ENCODE results near the gene EPHB4. TPM values are rescaled to one million over a fixed set of nuclear protein-coding genes. Genes with fewer than 3 reads are reported as not detected.

The EPHB4 gene
- total and polyA plus RNA-seq, 2 experiments from 2014 or later: 23.3 to 164 TPM

DNA sequence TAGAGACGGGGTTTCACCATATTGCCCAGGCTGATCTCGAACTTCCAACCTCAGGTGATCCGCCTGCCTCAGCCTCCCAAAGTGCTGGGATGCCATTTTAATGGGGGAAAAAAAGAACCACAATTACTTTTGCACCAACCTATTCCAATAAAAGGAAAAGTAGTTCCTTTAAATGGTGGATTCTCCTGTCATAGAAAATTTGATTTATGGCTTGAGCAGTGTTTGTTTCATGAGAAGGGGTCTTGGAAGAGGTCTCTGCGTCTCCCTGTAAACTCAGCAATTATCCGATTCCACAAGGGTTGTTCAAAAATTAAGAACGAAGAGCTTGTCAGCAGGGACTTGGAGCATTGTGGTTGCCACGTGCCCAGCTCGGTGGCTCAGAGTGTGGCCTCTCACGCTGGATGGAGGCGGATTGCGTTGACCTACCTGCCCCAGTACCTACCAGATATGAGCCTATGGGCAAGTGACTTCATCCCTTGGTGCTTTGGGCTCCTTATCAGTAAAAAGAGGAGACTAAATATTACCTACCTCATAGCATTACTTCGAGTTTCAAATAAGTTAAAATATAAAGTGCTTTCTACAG lies 37.0 kb upstream of the EPHB4 start (continued):
- TF ChIP-seq, protein P1, sequence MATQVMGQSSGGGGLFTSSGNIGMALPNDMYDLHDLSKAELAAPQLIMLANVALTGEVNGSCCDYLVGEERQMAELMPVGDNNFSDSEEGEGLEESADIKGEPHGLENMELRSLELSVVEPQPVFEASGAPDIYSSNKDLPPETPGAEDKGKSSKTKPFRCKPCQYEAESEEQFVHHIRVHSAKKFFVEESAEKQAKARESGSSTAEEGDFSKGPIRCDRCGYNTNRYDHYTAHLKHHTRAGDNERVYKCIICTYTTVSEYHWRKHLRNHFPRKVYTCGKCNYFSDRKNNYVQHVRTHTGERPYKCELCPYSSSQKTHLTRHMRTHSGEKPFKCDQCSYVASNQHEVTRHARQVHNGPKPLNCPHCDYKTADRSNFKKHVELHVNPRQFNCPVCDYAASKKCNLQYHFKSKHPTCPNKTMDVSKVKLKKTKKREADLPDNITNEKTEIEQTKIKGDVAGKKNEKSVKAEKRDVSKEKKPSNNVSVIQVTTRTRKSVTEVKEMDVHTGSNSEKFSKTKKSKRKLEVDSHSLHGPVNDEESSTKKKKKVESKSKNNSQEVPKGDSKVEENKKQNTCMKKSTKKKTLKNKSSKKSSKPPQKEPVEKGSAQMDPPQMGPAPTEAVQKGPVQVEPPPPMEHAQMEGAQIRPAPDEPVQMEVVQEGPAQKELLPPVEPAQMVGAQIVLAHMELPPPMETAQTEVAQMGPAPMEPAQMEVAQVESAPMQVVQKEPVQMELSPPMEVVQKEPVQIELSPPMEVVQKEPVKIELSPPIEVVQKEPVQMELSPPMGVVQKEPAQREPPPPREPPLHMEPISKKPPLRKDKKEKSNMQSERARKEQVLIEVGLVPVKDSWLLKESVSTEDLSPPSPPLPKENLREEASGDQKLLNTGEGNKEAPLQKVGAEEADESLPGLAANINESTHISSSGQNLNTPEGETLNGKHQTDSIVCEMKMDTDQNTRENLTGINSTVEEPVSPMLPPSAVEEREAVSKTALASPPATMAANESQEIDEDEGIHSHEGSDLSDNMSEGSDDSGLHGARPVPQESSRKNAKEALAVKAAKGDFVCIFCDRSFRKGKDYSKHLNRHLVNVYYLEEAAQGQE (IDR thresholded peaks at IDR 0.05; ENCODE audit: unreplicated experiment): no peak
- no peak for TF ChIP-seq POLR2AphosphoS5 (IDR thresholded peaks at IDR 0.05; ENCODE audit: low read depth)
- TF ChIP-seq ZNF114 (CRISPR knock-in tag; IDR thresholded peaks at IDR 0.05): no peak
- no peak for TF ChIP-seq EZH2phosphoT487 (IDR thresholded peaks at IDR 0.05; ENCODE audit: unreplicated experiment)
- TF ChIP-seq, protein P2, sequence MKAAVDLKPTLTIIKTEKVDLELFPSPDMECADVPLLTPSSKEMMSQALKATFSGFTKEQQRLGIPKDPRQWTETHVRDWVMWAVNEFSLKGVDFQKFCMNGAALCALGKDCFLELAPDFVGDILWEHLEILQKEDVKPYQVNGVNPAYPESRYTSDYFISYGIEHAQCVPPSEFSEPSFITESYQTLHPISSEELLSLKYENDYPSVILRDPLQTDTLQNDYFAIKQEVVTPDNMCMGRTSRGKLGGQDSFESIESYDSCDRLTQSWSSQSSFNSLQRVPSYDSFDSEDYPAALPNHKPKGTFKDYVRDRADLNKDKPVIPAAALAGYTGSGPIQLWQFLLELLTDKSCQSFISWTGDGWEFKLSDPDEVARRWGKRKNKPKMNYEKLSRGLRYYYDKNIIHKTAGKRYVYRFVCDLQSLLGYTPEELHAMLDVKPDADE (IDR thresholded peaks at IDR 0.05): no peak
- TF ChIP-seq JUNB (IDR thresholded peaks at IDR 0.05; ENCODE audit: unreplicated experiment): no peak

DNA sequence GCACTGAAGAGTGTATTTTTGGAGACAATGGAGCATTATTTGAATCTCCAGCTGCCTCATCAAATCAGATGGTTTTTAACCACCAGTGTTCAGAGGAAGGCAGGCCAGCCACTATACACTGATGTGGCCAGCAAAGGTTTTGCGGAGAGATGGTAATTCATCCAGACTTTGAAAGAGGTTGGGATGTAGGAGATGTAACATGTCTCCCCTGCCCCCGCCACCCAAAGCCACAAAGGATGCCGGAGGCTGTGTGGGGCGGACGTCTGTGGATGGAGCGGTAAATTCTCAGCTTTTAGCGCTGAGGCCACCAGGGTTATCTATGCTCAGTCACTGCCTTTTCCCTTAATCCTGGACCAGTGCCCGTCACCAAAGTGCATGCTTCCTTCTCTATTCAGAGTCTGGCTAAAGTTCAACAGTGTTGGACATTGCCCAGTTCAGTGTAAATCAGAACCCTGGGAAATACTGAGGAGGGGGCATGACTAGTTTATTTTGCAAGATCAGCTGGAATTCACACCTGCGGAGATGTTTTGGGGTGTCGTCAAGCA lies 36.2 kb upstream of the EPHB4 start:
- no peak overlapping the region for H3K4me3 Mint-ChIP-seq
- peaks cover 15% of the 10 kb centered on the region for H3K27me3 Mint-ChIP-seq (ENCODE audit: insufficient read depth, low read depth, poor library complexity)
- peaks cover 47% of the 10 kb centered on the region for H3K36me3 Mint-ChIP-seq (ENCODE audit: low read depth)
- no peak overlapping the region for H3K27ac ChIP-seq (ENCODE audit: low read depth)
- peaks cover 9% of the 10 kb centered on the region for H3K4me1 ChIP-seq (ENCODE audit: insufficient read depth)
- H3K79me2 ChIP-seq (replicated peaks; ENCODE audit: insufficient read depth): peaks cover 13% of the 10 kb centered on the region
- H2AFZ ChIP-seq: no peak overlapping the region
- ATAC-seq (no peak), DNase-seq (ENCODE audit: low spot score) (no peak)
- H3K36me3 ChIP-seq (ENCODE audit: insufficient read depth): peaks cover 4% of the 10 kb centered on the region; the same call in 1 of the 2 replicates
- no peak overlapping the region for H3K4me2 ChIP-seq
- H3K9me2 ChIP-seq (ENCODE audit: insufficient read depth): no peaks in the 10 kb centered on the region
- H3K4me1 Mint-ChIP-seq: peaks cover 14% of the 10 kb centered on the region; the same call in 2 of the 3 replicates
- H3K27me3 ChIP-seq (ENCODE audit: insufficient read depth): no peaks in the 10 kb centered on the region
- H3F3A ChIP-seq (replicated peaks; ENCODE audit: low read depth): peaks cover 10% of the 10 kb centered on the region; the same call in 1 of the 2 replicates
- H4K20me1 ChIP-seq (replicated peaks; ENCODE audit: insufficient read depth): 0 out of 2 replicates have a peak, but pooled peaks cover 3% of the 10 kb centered on the region
- H3K27ac Mint-ChIP-seq: no peak overlapping the region
- no peaks in the 10 kb centered on the region for H3K9me3 Mint-ChIP-seq
- H3K4me3 ChIP-seq: no peak overlapping the region
- TF ChIP-seq EZH2phosphoT487 (IDR thresholded peaks at IDR 0.05; ENCODE audit: unreplicated experiment): no peak
- TF ChIP-seq, protein P1 (IDR thresholded peaks at IDR 0.05; ENCODE audit: unreplicated experiment): no peak
- TF ChIP-seq, protein P3, sequence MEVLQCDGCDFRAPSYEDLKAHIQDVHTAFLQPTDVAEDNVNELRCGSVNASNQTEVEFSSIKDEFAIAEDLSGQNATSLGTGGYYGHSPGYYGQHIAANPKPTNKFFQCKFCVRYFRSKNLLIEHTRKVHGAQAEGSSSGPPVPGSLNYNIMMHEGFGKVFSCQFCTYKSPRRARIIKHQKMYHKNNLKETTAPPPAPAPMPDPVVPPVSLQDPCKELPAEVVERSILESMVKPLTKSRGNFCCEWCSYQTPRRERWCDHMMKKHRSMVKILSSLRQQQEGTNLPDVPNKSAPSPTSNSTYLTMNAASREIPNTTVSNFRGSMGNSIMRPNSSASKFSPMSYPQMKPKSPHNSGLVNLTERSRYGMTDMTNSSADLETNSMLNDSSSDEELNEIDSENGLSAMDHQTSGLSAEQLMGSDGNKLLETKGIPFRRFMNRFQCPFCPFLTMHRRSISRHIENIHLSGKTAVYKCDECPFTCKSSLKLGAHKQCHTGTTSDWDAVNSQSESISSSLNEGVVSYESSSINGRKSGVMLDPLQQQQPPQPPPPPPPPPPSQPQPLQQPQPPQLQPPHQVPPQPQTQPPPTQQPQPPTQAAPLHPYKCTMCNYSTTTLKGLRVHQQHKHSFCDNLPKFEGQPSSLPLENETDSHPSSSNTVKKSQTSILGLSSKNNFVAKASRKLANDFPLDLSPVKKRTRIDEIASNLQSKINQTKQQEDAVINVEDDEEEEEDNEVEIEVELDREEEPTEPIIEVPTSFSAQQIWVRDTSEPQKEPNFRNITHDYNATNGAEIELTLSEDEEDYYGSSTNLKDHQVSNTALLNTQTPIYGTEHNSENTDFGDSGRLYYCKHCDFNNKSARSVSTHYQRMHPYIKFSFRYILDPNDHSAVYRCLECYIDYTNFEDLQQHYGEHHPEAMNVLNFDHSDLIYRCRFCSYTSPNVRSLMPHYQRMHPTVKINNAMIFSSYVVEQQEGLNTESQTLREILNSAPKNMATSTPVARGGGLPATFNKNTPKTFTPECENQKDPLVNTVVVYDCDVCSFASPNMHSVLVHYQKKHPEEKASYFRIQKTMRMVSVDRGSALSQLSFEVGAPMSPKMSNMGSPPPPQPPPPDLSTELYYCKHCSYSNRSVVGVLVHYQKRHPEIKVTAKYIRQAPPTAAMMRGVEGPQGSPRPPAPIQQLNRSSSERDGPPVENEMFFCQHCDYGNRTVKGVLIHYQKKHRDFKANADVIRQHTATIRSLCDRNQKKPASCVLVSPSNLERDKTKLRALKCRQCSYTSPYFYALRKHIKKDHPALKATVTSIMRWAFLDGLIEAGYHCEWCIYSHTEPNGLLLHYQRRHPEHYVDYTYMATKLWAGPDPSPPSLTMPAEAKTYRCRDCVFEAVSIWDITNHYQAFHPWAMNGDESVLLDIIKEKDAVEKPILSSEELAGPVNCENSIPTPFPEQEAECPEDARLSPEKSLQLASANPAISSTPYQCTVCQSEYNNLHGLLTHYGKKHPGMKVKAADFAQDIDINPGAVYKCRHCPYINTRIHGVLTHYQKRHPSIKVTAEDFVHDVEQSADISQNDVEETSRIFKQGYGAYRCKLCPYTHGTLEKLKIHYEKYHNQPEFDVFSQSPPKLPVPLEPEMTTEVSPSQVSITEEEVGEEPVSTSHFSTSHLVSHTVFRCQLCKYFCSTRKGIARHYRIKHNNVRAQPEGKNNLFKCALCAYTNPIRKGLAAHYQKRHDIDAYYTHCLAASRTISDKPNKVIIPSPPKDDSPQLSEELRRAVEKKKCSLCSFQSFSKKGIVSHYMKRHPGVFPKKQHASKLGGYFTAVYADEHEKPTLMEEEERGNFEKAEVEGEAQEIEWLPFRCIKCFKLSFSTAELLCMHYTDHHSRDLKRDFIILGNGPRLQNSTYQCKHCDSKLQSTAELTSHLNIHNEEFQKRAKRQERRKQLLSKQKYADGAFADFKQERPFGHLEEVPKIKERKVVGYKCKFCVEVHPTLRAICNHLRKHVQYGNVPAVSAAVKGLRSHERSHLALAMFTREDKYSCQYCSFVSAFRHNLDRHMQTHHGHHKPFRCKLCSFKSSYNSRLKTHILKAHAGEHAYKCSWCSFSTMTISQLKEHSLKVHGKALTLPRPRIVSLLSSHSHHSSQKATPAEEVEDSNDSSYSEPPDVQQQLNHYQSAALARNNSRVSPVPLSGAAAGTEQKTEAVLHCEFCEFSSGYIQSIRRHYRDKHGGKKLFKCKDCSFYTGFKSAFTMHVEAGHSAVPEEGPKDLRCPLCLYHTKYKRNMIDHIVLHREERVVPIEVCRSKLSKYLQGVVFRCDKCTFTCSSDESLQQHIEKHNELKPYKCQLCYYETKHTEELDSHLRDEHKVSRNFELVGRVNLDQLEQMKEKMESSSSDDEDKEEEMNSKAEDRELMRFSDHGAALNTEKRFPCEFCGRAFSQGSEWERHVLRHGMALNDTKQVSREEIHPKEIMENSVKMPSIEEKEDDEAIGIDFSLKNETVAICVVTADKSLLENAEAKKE (CRISPR knock-in tag; IDR thresholded peaks at IDR 0.05): no peak
- no peak for TF ChIP-seq ZNF114 (CRISPR knock-in tag; IDR thresholded peaks at IDR 0.05)

Data from GM23338 (cell line).